ENCODE measurements around the gene PTBP1. TPM values are rescaled to one million over a fixed set of nuclear protein-coding genes. Genes with fewer than 3 reads are reported as not detected.
"Not testable (repeated sequence)": the region's sequence is repeated elsewhere in the genome, so short reads cannot be mapped to it uniquely, and the experiment has no call there.

Gene PTBP1
- total RNA-seq, 1 donor, result 109 TPM

DNA sequence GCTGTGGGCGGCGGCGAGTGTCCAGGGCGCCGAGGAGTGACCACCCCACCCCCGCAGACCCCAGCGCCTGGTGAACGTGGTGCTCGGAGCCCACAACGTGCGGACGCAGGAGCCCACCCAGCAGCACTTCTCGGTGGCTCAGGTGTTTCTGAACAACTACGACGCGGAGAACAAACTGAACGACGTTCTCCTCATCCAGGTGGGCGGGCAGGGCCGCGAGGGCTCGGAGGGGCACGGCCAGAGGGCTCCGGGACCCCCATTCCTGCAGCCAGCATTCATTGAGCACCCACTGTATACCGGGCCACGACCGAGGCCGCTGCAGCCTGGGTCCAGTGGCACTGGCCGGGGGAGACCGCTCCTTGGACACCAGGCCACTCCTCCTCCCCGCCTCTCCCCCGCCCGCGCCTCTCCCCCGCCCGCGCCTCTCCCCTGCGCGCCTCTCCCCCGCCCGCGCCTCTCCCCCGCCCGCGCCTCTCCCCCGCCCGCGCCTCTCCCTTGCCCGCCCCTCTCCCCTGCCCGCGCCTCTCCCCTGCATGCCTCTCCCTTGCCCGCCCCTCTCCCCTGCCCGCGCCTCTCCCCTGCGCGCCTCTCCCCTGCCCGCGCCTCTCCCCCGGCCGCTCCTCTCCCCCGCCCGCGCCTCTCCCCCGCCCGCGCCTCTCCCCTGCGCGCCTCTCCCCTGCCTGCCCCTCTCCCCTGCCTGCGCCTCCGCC lies 46.7 kb downstream of the PTBP1 start:
- Histone ChIP-seq H3K27me3 (ENCODE audit: insufficient read depth, low read length) (peaks cover 3% of the 10 kb centered on the region), H3K9me3 (ENCODE audit: low read depth, low read length) (no peaks in the 10 kb centered on the region), H3K4me1 (ENCODE audit: insufficient read depth, low read length) (peaks cover 28% of the 10 kb centered on the region), H3K4me3 (ENCODE audit: low read length) (no peak overlapping the region)

DNA sequence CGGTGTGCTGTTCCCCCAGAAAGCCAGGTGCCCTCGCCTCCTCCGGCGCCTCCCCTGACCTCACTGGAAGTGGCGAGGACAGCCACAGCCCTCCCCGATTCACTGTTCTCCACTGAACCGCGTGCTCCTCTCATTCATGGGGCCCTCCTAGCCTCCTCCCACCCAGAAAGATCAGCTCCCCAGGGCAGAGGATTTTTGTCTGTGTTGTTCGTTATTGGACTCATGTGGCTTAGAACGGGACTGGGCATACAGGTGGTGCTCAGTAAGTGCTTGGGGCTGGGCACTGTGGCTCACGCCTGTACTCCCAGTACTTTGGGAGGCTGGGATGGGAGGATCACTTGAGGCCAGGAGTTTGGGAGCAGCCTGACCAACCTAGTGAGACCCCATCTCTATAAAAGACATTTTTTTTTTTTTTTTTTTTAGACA lies 47.3 kb downstream of the PTBP1 start:
- no peaks in the 10 kb centered on the region for H3K9me3 ChIP-seq (ENCODE audit: low read depth, low read length)
- peaks cover 3% of the 10 kb centered on the region for H3K27me3 ChIP-seq (ENCODE audit: insufficient read depth, low read length)
- no peak overlapping the region for H3K4me3 ChIP-seq (ENCODE audit: low read length)
- H3K4me1 ChIP-seq (ENCODE audit: insufficient read depth, low read length), result peaks cover 24% of the 10 kb centered on the region

DNA sequence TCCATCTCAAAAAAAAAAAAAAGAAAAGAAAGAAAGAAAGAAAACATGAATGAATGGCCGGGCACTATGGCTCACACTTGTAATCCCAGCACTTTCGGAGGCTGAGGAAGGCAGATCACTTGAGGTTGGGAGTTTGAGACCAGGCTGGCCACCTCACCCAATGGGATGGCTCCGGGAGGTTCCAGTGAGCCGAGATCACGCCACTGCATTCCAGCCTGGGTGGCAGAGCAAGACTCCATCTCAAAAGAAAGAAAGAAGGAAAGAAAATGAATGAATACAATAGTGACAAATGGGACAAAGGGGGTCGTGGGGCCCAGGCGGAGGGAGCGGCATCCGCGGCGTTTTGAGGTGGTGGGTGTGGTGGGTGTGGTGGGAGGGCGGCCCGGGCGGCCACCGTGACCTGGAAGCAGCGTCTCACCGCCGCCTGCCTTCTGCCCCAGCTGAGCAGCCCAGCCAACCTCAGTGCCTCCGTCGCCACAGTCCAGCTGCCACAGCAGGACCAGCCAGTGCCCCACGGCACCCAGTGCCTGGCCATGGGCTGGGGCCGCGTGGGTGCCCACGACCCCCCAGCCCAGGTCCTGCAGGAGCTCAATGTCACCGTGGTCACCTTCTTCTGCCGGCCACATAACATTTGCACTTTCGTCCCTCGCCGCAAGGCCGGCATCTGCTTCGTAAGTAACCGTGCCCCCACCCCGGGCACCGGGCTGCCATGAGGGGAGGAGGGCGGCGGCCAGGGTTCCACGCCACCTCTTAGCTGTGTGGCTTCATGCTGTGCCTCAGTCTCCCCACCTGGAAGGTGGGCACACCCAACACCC lies 48.7 kb downstream of the PTBP1 start:
- Histone ChIP-seq H3K27me3 (ENCODE audit: insufficient read depth, low read length) (peaks cover 3% of the 10 kb centered on the region), H3K9me3 (ENCODE audit: low read depth, low read length) (no peaks in the 10 kb centered on the region), H3K4me1 (ENCODE audit: insufficient read depth, low read length) (peaks cover 22% of the 10 kb centered on the region), H3K4me3 (ENCODE audit: low read length) (no peak overlapping the region)

DNA sequence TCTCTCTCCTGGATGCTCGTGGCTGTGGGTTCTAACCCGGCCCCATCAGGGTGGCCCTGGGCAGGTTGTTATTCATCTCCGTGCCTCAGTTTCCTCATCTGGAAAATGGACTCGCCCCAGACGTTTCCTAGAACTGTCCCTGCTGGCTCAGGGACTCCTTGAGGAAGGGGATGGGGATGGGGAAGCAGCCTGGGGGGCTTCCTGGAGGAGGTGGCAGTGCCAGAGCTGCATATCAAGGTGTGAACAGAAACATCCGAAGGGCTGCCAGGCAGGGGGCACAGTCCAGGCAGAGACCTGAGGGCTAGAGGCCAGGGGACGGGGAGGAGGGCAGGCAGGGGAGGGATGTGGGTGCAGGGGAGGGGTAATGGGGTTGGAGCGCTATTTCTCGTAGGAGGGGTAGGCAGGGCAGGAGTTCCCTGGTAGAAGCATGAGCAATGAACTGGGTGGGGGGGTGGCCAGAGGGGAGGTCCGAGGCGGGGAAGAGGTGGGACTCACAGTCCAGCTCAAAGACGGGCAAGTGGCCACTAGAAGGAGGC lies 51.2 kb downstream of the PTBP1 start:
- Histone ChIP-seq H3K4me1 (ENCODE audit: insufficient read depth, low read length) (peaks cover 27% of the 10 kb centered on the region), H3K27me3 (ENCODE audit: insufficient read depth, low read length) (peaks cover 3% of the 10 kb centered on the region), H3K4me3 (ENCODE audit: low read length) (no peak overlapping the region), H3K9me3 (ENCODE audit: low read depth, low read length) (no peaks in the 10 kb centered on the region)

DNA sequence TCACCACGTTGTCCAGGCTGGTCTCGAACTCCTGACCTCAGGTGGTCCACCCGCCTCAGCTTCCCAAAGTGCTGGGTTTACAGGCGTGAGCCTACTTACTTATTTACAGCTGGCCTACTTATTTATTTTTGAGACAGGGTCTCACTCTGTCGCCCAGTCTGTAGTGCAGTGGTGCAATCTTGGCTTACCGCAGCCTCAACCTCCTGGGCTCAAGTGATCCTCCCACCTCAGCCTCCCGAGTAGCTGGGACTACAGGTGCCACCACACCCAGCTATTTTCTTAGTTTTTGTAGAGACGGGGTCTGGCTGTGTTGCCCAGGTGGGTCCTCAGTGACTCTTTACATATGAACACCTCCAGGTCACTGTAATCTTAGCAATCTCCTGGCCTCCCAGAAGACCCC lies 51.9 kb downstream of the PTBP1 start:
- peaks cover 24% of the 10 kb centered on the region for H3K4me1 ChIP-seq (ENCODE audit: insufficient read depth, low read length)
- H3K4me3 ChIP-seq (ENCODE audit: low read length); H3K9me3 ChIP-seq (ENCODE audit: low read depth, low read length); H3K27me3 ChIP-seq (ENCODE audit: insufficient read depth, low read length): not testable (repeated sequence)

DNA sequence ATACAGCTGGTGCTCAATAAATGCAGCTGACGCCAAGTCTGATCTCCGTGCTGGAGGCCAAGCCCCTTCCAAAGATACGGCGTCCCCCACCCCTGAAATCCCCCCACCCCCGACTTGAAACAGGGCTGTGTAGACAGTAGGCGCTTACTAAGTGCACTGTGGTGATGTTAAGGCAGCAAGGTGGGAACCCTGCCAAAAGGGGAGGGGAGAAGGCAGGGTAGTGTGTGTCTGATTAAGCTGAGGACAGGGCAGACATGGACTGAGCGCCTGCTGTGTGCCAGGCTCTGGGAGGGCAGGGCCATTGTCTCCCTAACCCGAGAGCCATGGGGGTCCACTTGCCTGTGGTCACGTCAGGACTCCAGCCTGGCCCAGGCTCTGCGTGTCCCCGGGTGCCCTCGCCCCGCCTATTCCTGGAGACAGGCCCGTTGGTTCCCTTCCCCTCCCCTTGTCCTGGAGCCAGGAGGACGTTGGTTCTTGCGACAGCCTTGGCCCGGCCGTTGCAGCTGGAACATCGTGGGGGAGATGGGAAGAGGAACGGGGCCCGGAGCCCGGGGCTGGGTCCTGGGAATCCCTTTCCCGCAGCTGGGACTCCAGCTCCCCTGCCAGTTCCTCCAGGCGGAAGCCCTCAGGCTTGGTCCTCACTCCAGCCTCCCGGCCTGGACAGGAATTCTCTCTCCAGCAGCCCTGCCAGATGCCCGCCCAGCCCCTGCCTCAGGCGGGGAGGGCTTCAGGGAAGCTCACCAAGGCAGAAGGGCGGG lies 53.1 kb downstream of the PTBP1 start:
- Histone ChIP-seq H3K27me3 (ENCODE audit: insufficient read depth, low read length) (no peaks in the 10 kb centered on the region), H3K9me3 (ENCODE audit: low read depth, low read length) (no peaks in the 10 kb centered on the region), H3K4me3 (ENCODE audit: low read length) (no peak overlapping the region), H3K4me1 (ENCODE audit: insufficient read depth, low read length) (peaks cover 24% of the 10 kb centered on the region)

DNA sequence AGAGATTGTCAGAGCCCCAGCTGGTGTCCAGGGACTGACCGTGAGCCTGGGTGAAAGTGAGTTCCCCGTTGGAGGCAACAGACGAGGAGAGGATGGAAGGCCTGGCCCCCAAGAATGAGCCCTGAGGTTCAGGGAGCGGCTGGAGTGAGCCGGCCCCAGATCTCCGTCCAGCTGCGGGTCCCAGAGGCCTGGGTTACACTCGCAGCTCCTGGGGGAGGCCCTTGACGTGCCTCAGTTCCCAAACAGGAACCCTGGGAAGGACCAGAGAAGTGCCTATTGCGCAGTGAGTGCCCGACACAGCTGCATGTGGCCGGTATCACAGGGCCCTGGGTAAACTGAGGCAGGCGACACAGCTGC lies 53.7 kb downstream of the PTBP1 start:
- H3K4me3 ChIP-seq (ENCODE audit: low read length), result no peak overlapping the region
- no peaks in the 10 kb centered on the region for H3K27me3 ChIP-seq (ENCODE audit: insufficient read depth, low read length)
- peaks cover 24% of the 10 kb centered on the region for H3K4me1 ChIP-seq (ENCODE audit: insufficient read depth, low read length)
- no peaks in the 10 kb centered on the region for H3K9me3 ChIP-seq (ENCODE audit: low read depth, low read length)

DNA sequence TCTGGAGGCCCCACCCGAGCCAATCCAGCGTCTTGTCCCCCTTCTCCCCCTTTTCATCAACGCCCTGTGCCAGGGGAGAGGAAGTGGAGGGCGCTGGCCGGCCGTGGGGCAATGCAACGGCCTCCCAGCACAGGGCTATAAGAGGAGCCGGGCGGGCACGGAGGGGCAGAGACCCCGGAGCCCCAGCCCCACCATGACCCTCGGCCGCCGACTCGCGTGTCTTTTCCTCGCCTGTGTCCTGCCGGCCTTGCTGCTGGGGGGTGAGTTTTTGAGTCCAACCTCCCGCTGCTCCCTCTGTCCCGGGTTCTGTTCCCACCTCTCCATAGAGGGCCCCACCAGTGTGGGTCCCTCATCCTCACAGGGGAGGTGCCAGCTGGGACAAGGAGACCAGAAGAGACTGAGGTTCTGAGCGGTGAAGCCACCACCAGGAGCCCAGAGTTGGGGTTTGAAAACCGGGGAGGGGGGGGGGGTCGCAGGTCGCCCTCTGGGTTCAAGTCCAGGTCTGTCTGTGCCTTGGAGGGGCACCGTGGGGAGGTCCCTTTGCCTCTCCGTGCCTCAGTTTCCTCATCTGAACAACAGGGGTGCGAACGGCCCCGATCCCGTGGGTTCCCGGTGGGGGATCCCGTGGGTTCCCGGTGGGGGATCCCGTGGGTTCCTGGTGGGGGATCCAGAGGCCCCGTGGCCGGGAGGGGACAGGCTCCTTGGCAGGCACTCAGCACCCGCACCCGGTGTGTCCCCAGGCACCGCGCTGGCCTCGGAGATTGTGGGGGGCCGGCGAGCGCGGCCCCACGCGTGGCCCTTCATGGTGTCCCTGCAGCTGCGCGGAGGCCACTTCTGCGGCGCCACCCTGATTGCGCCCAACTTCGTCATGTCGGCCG lies 55.1 kb downstream of the PTBP1 start, which contains the start of gene ELANE:
Gene ELANE, plus strand, starts transcription at position 168 of the 878 bp plus-strand sequence. Its CDS starts 26 bp downstream, at position 194.
- no peak within 1 kb of the TSS for H3K4me3 ChIP-seq (ENCODE audit: low read length)
- H3K9me3 ChIP-seq (ENCODE audit: low read depth, low read length), result no peaks in the 10 kb centered on the region

DNA sequence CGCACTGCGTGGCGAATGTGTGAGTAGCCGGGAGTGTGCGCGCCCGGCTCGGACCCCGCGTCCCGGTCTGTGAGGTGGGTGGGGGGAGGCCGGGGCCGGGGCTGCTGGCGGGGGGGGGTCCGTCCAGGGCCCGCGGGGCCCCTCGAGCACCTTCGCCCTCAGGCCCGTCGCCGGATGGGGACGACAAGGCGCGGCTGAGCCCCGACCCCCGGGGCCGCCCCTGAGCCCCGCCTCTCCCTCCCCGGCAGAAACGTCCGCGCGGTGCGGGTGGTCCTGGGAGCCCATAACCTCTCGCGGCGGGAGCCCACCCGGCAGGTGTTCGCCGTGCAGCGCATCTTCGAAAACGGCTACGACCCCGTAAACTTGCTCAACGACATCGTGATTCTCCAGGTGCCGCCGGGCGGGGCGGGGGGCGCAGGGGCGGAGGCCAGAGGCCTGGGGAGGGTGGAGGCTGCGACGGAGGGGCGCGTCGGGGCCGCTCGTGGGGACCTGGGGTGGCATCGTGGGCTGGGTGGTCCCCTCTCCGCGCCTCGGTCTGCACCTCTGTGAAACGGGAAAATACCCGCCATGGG lies 55.8 kb downstream of the PTBP1 start:
- no peak overlapping the region for H3K4me3 ChIP-seq (ENCODE audit: low read length)
- H3K9me3 ChIP-seq (ENCODE audit: low read depth, low read length), result no peaks in the 10 kb centered on the region
- H3K27me3 ChIP-seq (ENCODE audit: insufficient read depth, low read length), result no peaks in the 10 kb centered on the region
- H3K4me1 ChIP-seq (ENCODE audit: insufficient read depth, low read length), result peaks cover 22% of the 10 kb centered on the region

More for the DNA sequence above, 55.1 kb downstream of the PTBP1 start, which contains the start of gene ELANE:
- Histone ChIP-seq H3K4me1 (ENCODE audit: insufficient read depth, low read length) (peaks cover 24% of the 10 kb centered on the region), H3K27me3 (ENCODE audit: insufficient read depth, low read length) (no peaks in the 10 kb centered on the region)

DNA sequence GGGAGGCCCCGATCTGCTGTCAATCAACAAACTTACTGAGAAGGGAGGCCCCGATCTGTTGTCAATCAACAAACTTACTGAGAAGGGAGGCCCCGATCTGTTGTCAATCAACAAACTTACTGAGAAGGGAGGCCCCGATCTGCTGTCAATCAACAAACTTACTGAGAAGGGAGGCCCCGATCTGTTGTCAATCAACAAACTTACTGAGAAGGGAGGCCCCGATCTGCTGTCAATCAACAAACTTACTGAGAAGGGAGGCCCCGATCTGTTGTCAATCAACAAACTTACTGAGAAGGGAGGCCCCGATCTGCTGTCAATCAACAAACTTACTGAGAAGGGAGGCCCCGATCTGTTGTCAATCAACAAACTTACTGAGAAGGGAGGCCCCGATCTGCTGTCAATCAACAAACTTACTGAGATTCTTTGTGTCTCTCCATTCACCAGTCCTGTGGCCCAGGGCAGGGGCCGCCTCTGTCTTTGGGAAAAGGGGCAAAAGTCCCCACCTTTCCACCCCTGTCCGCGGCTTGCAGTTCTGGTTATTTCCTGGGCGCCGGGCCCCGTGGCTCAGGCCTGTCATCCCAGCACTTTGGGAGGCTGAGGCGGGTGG lies 56.5 kb downstream of the PTBP1 start:
- not testable (repeated sequence) for H3K9me3 ChIP-seq (ENCODE audit: low read depth, low read length); H3K4me3 ChIP-seq (ENCODE audit: low read length); H3K27me3 ChIP-seq (ENCODE audit: insufficient read depth, low read length)
- peaks cover 27% of the 10 kb centered on the region for H3K4me1 ChIP-seq (ENCODE audit: insufficient read depth, low read length)

DNA sequence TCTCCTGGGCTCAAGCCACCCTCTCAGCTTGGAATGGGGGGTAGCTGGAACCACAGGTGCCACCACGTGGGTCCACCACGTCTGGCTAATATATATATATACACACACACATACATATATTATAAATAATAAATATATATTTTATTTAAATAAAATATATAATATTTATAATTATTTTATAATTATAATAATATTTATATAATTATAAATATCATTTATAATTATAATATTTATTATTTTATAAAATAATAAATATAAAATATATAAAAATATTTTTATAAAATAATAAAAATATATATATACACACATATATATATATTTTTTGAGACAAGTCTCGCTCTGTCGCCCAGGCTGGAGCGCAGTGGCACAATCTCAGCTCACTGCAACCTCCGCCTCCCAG lies 57.3 kb downstream of the PTBP1 start:
- Histone ChIP-seq H3K4me3 (ENCODE audit: low read length) (no peak overlapping the region), H3K27me3 (ENCODE audit: insufficient read depth, low read length) (no peaks in the 10 kb centered on the region), H3K9me3 (ENCODE audit: low read depth, low read length) (no peaks in the 10 kb centered on the region), H3K4me1 (ENCODE audit: insufficient read depth, low read length) (peaks cover 36% of the 10 kb centered on the region)

DNA sequence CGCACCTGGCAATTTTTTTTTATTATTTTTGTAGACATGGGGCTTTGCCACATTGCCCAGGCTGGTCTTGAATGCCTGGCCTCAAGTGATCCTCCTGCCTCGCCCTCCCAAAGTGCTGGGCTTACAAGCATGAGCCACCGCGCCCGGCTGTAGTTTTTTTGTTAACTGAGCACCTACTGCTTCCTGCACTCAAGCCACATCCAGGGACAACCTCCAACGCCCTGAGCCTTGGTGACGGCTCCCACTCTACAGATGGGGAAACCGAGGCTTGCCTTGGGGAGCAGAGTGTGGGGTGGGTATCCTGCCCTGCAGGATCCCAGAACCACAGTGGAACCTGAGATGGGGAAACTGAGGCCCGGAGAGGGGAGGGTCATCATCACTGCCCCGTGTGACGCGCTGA lies 57.9 kb downstream of the PTBP1 start:
- Histone ChIP-seq H3K27me3 (ENCODE audit: insufficient read depth, low read length) (no peaks in the 10 kb centered on the region), H3K4me1 (ENCODE audit: insufficient read depth, low read length) (peaks cover 42% of the 10 kb centered on the region), H3K9me3 (ENCODE audit: low read depth, low read length) (no peaks in the 10 kb centered on the region), H3K4me3 (ENCODE audit: low read length) (no peak overlapping the region)

DNA sequence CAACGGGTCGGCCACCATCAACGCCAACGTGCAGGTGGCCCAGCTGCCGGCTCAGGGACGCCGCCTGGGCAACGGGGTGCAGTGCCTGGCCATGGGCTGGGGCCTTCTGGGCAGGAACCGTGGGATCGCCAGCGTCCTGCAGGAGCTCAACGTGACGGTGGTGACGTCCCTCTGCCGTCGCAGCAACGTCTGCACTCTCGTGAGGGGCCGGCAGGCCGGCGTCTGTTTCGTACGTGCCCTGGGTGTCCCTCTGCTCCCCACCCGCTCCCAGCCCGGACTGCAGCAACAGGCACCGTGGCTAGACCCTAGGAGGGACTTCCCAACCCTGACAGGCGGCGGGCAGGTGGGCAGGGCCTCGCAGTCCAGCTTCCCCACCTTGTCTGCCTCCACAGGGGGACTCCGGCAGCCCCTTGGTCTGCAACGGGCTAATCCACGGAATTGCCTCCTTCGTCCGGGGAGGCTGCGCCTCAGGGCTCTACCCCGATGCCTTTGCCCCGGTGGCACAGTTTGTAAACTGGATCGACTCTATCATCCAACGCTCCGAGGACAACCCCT lies 58.4 kb downstream of the PTBP1 start:
- Histone ChIP-seq H3K4me1 (ENCODE audit: insufficient read depth, low read length) (peaks cover 41% of the 10 kb centered on the region), H3K4me3 (ENCODE audit: low read length) (no peak overlapping the region), H3K27me3 (ENCODE audit: insufficient read depth, low read length) (no peaks in the 10 kb centered on the region), H3K9me3 (ENCODE audit: low read depth, low read length) (no peaks in the 10 kb centered on the region)

Measured in mononuclear cell (primary cell).